Thyroid gland (tissue), 4 donors: ENCODE measurements around the gene ZNF143. TPM values are rescaled to one million over a fixed set of nuclear protein-coding genes. Genes with fewer than 3 reads are reported as not detected.
A peak's percentile ranks its signal among the peaks of the same experiment; 100 is the strongest.
"Not testable (repeated sequence)": the region's sequence is repeated elsewhere in the genome, so short reads cannot be mapped to it uniquely, and the experiment has no call there.

Source experiments
- DNase-seq, 2 donors: peaks; one replicate each; pipeline ENCODE4 v3.0.0-alpha.2; 2019
- H3K27ac ChIP-seq, 3 donors: fragments of 200-600 bp; sonication (generic); 1 replicate in 2 of 3; 2 replicates in 1 of 3; pipeline ENCODE4 v1.5.1; 2016 to 2019; ENCODE audit warnings: mild to moderate bottlenecking in 1 of 3, moderate library complexity in 1 of 3
- H3K27me3 ChIP-seq: fragments of 200-600 bp; sonication (generic); one replicate; pipeline ENCODE4 v1.5.1; 2019
- H3K36me3 ChIP-seq, 2 donors: fragments of 200-600 bp; sonication (generic); one replicate each; pipeline ENCODE4 v1.5.1; 2016 to 2019
- H3K4me1 ChIP-seq, 2 donors: fragments of 200-600 bp; sonication (generic); one replicate each; pipeline ENCODE4 v1.5.1; 2017 to 2019
- H3K4me3 ChIP-seq, 3 donors: fragments of 200-600 bp; sonication (generic); replicated peaks in 1 of 3; 1 replicate in 2 of 3; 2 replicates in 1 of 3; pipeline ENCODE4 v1.5.1; 2016; ENCODE audit warnings: mild to moderate bottlenecking in 1 of 3
- H3K9me3 ChIP-seq: fragments of 200-600 bp; sonication (generic); one replicate; pipeline ENCODE4 v1.5.1; 2017
- CTCF ChIP-seq, 6 experiments: fragments of 200-600 bp in 3 of 6; fragments of 450-650 bp in 3 of 6; sonication (generic) in 3 of 6; IDR thresholded peaks; one replicate each; pipeline ENCODE4 v1.5.1; 2016 to 2019; ENCODE audit warnings: antibody characterized with exemption in 6 of 6, mild to moderate bottlenecking in 2 of 6, inconsistent platforms in 1 of 6, moderate library complexity in 1 of 6
- POLR2A ChIP-seq, 2 donors: fragments of 450-650 bp; IDR thresholded peaks; one replicate each; pipeline ENCODE4 v1.6.1; 2017; ENCODE audit warnings: antibody characterized with exemption in 2 of 2, mild to moderate bottlenecking in 2 of 2, moderate library complexity in 1 of 2
- WGBS, 2 donors: methylation state at CpG; one replicate each; pipeline ENCODE4 v1.1.5; 2017; 5-methylcytosine and 5-hydroxymethylcytosine counted together
- intact Hi-C: fragments of 100-400 bp; cut with DNase I; formaldehyde crosslinking; loops from one replicate; pipeline ENCODE4 v1.15.1; 2023
- total RNA-seq, 4 donors: library from RNA; depleted of rRNA; stranded (reverse); fragments of >200 nt; gene quantifications; one replicate each; pipeline ENCODE4 v1.2.3, GENCODE V29; 2016

ZNF143 gene
- 10 to 100 TPM; 16.3 to 26.1 (median 21.1) TPM for total RNA-seq

GRCh38 chr11:9460322-9461062, at the start of gene ZNF143:
ZNF143 (plus strand) TSS chr11:9461012; CDS start chr11:9471309, 10,297 bp downstream.
- peak; percentile 93 to 96 for TF ChIP-seq POLR2A (IDR thresholded peaks at IDR 0.05)
- peak in 2 of 6 experiments; percentile 48 to 62 for TF ChIP-seq CTCF (IDR thresholded peaks at IDR 0.05)
- Histone ChIP-seq H3K27ac (peak within 1 kb of the TSS; percentile 98 to 100 (median 100)), H3K4me3 (peak within 1 kb of the TSS; percentile 34 to 95 (median 66)), H3K9me3 (no peaks in the 10 kb centered on the region), H3K27me3 (no peaks in the 10 kb centered on the region), H3K4me1 (peaks cover 9 to 14% of the 10 kb centered on the region in 2 donors), H3K36me3 (no peaks in the 10 kb centered on the region)
- intact Hi-C loops, result no loop called here
- WGBS, 2 donors, result 0 to 1% methylated on average over 35 to 44 of the region's 45 CpGs
- DNase-seq, result peak; percentile 100

- intact Hi-C loops, result no loop called here
- no peak for TF ChIP-seq CTCF (IDR thresholded peaks at IDR 0.05)
- TF ChIP-seq POLR2A (IDR thresholded peaks at IDR 0.05), result no peak
- H3K9me3 ChIP-seq, result no peaks in the 10 kb centered on the region
- no peak overlapping the region for H3K27ac ChIP-seq
- H3K4me3 ChIP-seq, result no peak overlapping the region
- peaks cover 55 to 75% of the 10 kb centered on the region in 2 donors for H3K36me3 ChIP-seq
- no peaks in the 10 kb centered on the region for H3K4me1 ChIP-seq
- 80 to 90% methylated on average over 1 of the region's 1 CpG for WGBS, 2 donors
- no peaks in the 10 kb centered on the region for H3K27me3 ChIP-seq
- no peak for DNase-seq
Observed at GRCh38 chr11:9428706-9429105, 32.1 kb upstream of the ZNF143 start.

- TF ChIP-seq POLR2A (IDR thresholded peaks at IDR 0.05) (no peak), CTCF (IDR thresholded peaks at IDR 0.05) (no peak)
- no peak overlapping the region for H3K4me3 ChIP-seq
- no peaks in the 10 kb centered on the region for H3K4me1 ChIP-seq
- 93 to 94% methylated on average over 4 of the region's 4 CpGs for WGBS, 2 donors
- intact Hi-C loops, result no loop called here
- peaks cover 69 to 78% of the 10 kb centered on the region in 2 donors for H3K36me3 ChIP-seq
- H3K9me3 ChIP-seq, result no peaks in the 10 kb centered on the region
- H3K27me3 ChIP-seq, result no peaks in the 10 kb centered on the region
- DNase-seq, result no peak
- H3K27ac ChIP-seq, result no peak overlapping the region
Observed at GRCh38 chr11:9438611-9439010, 22.2 kb upstream of the ZNF143 start.

GRCh38 chr11:9446230-9446629, 14.6 kb upstream of the ZNF143 start:
- intact Hi-C loops, result no loop called here
- DNase-seq, result no peak
- no peak for TF ChIP-seq POLR2A (IDR thresholded peaks at IDR 0.05)
- TF ChIP-seq CTCF (IDR thresholded peaks at IDR 0.05), result no peak
- WGBS, 2 donors, result 93 to 95% methylated on average over 4 of the region's 4 CpGs
- H3K27ac ChIP-seq, result no peak overlapping the region
- no peaks in the 10 kb centered on the region for H3K27me3 ChIP-seq
- H3K36me3 ChIP-seq, result peaks cover 27 to 33% of the 10 kb centered on the region in 2 donors
- H3K9me3 ChIP-seq, result no peaks in the 10 kb centered on the region
- no peaks in the 10 kb centered on the region for H3K4me1 ChIP-seq
- H3K4me3 ChIP-seq, result no peak overlapping the region

- Histone ChIP-seq H3K4me3 (no peak overlapping the region), H3K9me3 (no peaks in the 10 kb centered on the region), H3K4me1 (no peaks in the 10 kb centered on the region), H3K36me3 (peaks cover 6 to 12% of the 10 kb centered on the region in 2 donors), H3K27me3 (no peaks in the 10 kb centered on the region), H3K27ac (no peak overlapping the region)
- WGBS, 2 donors, result 97 to 100% methylated on average over 9 of the region's 9 CpGs
- intact Hi-C loops, result no loop called here
- DNase-seq, result no peak
- TF ChIP-seq POLR2A (IDR thresholded peaks at IDR 0.05) (no peak), CTCF (IDR thresholded peaks at IDR 0.05) (no peak)
Observed at GRCh38 chr11:9448576-9449352, 12.0 kb upstream of the ZNF143 start.

GRCh38 chr11:9452023-9452422, 8.8 kb upstream of the ZNF143 start:
- H3K4me1 ChIP-seq, H3K27ac ChIP-seq, H3K27me3 ChIP-seq, H3K9me3 ChIP-seq, H3K36me3 ChIP-seq, H3K4me3 ChIP-seq, DNase-seq, intact Hi-C loops: not testable (repeated sequence)
- WGBS, 2 donors, result 89 to 91% methylated on average over 7 of the region's 7 CpGs
